ENCODE measurements around the gene RBP3.

RBP3 gene

GRCh38 chr10:47322300-47323061, 25.7 kb upstream of the RBP3 start, which contains the start of gene GDF2:
Gene GDF2 (plus strand): TSS chr10:47322454. CDS start chr10:47322669, 215 bp downstream.
- ATAC-seq, result no peak
- TF ChIP-seq RARB (CRISPR knock-in tag; IDR thresholded peaks at IDR 0.05) (no peak), POU6F1 (CRISPR knock-in tag; IDR thresholded peaks at IDR 0.05; ENCODE audit: borderline replicate concordance, low read depth) (no peak), CSRNP3 (CRISPR knock-in tag; IDR thresholded peaks at IDR 0.05) (no peak)

- ATAC-seq, result no peak
- TF ChIP-seq TSHZ2 (CRISPR knock-in tag; IDR thresholded peaks at IDR 0.05) (no peak), RARB (CRISPR knock-in tag; IDR thresholded peaks at IDR 0.05) (no peak), BACH2 (CRISPR knock-in tag; IDR thresholded peaks at IDR 0.05; ENCODE audit: borderline replicate concordance) (no peak), GLIS3 (CRISPR knock-in tag; IDR thresholded peaks at IDR 0.05) (no peak), ISL1 (CRISPR knock-in tag; IDR thresholded peaks at IDR 0.05) (no peak), CSRNP3 (CRISPR knock-in tag; IDR thresholded peaks at IDR 0.05) (no peak), ZNF70 (CRISPR knock-in tag; IDR thresholded peaks at IDR 0.05) (no peak), PATZ1 (CRISPR knock-in tag; IDR thresholded peaks at IDR 0.05; ENCODE audit: borderline replicate concordance) (no peak), ZNF8 (CRISPR knock-in tag; IDR thresholded peaks at IDR 0.05) (no peak), CREB5 (CRISPR knock-in tag; IDR thresholded peaks at IDR 0.05; ENCODE audit: low read depth) (no peak), TOX (CRISPR knock-in tag; IDR thresholded peaks at IDR 0.05; ENCODE audit: borderline replicate concordance) (no peak), ZNF565 (CRISPR knock-in tag; conservative IDR thresholded peaks at IDR 0.05; ENCODE audit: low read depth) (no peak), ARNTL (CRISPR knock-in tag; IDR thresholded peaks at IDR 0.05; ENCODE audit: borderline replicate concordance, low read depth) (no peak), SNAI2 (CRISPR knock-in tag; IDR thresholded peaks at IDR 0.05) (no peak), ZC3H10 (CRISPR knock-in tag; IDR thresholded peaks at IDR 0.05) (no peak)
Observed at GRCh38 chr10:47323087-47323486, 25.1 kb upstream of the RBP3 start.

- TF ChIP-seq CSRNP3 (CRISPR knock-in tag; IDR thresholded peaks at IDR 0.05) (no peak), PPARA (CRISPR knock-in tag; IDR thresholded peaks at IDR 0.05; ENCODE audit: borderline replicate concordance) (no peak)
- no peak for ATAC-seq
Observed at GRCh38 chr10:47323636-47324296, 24.4 kb upstream of the RBP3 start.

Data from SK-N-SH treated with all-trans-retinoic acid at 6 μM for 48 hours (cell line).